Activated naive CD8-positive, alpha-beta T cell treated with anti-CD3 and anti-CD28 coated beads, Interleukin-2, amount 10 ng/mL, durations not matched to agents 7 days and 5 days (primary cell): ENCODE measurements around the gene CLK1. TPM values are rescaled to one million over a fixed set of nuclear protein-coding genes. Genes with fewer than 3 reads are reported as not detected.

Source experiments
- ATAC-seq: fragments of 150-1000 bp; cut with Tn5 transposase; one replicate; pipeline ENCODE4 v1.10.0; 2021; ENCODE audit warnings: low read depth, moderate library complexity
- POLR2A ChIA-PET: fragments of 350-600 bp; sonication (Branson Sonifier 250); formaldehyde crosslinking; loops from one replicate; lab custom pipeline; 2021; ENCODE audit warnings: antibody characterized with exemption; lab: Charles Lee
- DNase-seq: peaks from one replicate; pipeline ENCODE4 v3.0.0; 2021
- H3K27ac Mint-ChIP-seq: one replicate; pipeline ENCODE4 v1.8.0; 2022; ENCODE audit warnings: mild to moderate bottlenecking, mixed read lengths
- H3K27me3 Mint-ChIP-seq: one replicate; pipeline ENCODE4 v1.8.0; 2022; ENCODE audit warnings: mild to moderate bottlenecking, moderate library complexity, mixed read lengths
- H3K36me3 Mint-ChIP-seq: one replicate; pipeline ENCODE4 v1.8.0; 2021; ENCODE audit warnings: mild to moderate bottlenecking, mixed read lengths
- H3K4me1 Mint-ChIP-seq: one replicate; pipeline ENCODE4 v1.8.0; 2021; ENCODE audit warnings: mixed read lengths
- H3K4me3 Mint-ChIP-seq: one replicate; pipeline ENCODE4 v1.8.0; 2022; ENCODE audit warnings: mild to moderate bottlenecking, moderate library complexity, mixed read lengths
- H3K9me3 Mint-ChIP-seq: one replicate; pipeline ENCODE4 v1.8.0; 2021; ENCODE audit warnings: mixed read lengths
- total RNA-seq, 2 experiments: library from RNA; stranded (reverse); gene quantifications; one replicate each; pipeline ENCODE4 v1.2.3, GENCODE V29; 2021

The CLK1 gene
- total RNA-seq, 2 experiments from 2014 or later = 204 to 228 TPM

DNA sequence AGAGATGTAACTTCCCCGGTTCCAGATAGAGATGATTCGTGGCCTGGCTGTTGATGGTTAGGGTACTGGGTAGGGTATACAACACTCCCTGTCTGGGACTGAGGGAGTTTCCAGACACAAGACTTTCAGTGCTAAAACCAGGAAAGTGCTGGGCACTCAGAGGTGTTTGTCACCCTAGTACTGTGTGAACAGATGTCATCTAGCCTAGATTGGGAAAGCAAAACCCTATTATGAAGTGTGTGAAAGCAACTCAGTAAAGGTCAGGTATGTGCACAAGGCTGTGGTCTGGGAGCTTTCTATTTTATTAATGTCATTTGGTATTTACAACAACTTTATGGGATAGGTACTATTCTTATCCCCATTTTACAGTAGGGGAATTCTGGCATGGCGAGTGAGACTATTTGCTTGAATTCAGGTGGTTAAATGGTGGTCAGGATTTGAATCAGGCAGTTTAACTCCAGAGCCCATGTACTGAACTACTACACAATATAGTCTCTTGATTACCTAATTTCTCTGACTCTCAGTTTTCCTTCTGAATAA lies 50.1 kb downstream of the CLK1 start:
- Mint-ChIP-seq H3K27ac (peak overlapping the region; percentile 72), H3K4me3 (peak overlapping the region; percentile 61), H3K27me3 (no peaks in the 10 kb centered on the region), H3K36me3 (peaks cover 33% of the 10 kb centered on the region), H3K4me1 (peaks cover 41% of the 10 kb centered on the region), H3K9me3 (no peaks in the 10 kb centered on the region)
- DNase-seq (no peak), ATAC-seq (no peak)
- POLR2A ChIA-PET = interaction anchor here (1.7 to 3.3 kb wide), 2 partner anchors 50 to 102 kb away, joined by 10 to 24 read pairs; partner anchors contain the start of gene CLK1

DNA sequence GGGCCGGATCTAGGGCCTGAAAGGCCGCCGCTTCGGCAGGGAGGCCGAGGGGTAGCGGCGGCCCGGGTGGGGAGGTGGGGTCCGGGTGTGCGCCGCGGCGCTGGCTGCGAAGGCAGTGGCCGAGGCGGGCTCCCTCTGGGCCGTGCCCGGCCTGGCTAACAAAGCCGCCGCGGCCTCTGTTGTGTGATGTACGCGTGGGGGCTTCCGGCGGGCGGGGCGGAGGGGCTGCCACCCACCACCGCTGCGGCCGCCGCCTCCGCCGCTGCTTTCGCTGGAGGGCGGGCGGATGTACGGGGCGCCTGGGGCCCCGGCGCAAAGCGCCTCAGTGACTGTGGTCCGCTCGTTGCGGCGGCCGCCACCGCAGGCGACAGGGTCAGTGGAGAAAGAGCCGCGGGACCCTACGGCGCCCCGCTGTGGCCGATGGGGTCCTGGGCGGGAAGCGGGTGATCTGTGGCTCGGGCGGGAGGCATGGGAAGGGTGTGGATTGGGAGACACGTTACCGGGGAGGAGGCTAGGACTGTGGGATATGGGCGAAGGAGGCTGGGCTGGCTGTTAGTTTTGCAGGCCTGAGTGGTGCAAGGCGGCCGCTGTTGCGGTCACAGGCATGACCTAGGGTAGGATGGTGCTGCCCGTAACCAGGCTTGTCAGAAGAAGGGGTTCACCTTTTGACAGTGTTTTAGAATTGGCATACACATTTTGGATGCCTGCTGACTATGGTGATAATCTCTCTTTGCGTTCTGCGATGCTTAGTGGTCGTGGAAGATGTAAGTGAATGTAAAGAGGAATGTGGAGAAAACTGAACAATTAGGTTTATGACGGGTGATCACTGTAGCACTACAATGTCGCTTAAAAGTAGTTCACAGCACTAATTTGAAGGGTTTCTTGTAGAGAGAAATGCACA lies 52.1 kb downstream of the CLK1 start:
- POLR2A ChIA-PET = interaction anchor here (0.6 to 3.3 kb wide), 7 partner anchors 9 to 101 kb away, joined by 3 to 24 read pairs (median 12); partner anchors contain the start of genes CLK1, NIF3L1 and PPIL3
- peak overlapping the region; percentile 96 for H3K27ac Mint-ChIP-seq
- DNase-seq = peak; percentile 82
- peaks cover 23% of the 10 kb centered on the region for H3K36me3 Mint-ChIP-seq
- peaks cover 37% of the 10 kb centered on the region for H3K4me1 Mint-ChIP-seq
- H3K27me3 Mint-ChIP-seq = no peaks in the 10 kb centered on the region
- no peaks in the 10 kb centered on the region for H3K9me3 Mint-ChIP-seq
- peak; percentile 51 for ATAC-seq
- peak overlapping the region; percentile 95 for H3K4me3 Mint-ChIP-seq

DNA sequence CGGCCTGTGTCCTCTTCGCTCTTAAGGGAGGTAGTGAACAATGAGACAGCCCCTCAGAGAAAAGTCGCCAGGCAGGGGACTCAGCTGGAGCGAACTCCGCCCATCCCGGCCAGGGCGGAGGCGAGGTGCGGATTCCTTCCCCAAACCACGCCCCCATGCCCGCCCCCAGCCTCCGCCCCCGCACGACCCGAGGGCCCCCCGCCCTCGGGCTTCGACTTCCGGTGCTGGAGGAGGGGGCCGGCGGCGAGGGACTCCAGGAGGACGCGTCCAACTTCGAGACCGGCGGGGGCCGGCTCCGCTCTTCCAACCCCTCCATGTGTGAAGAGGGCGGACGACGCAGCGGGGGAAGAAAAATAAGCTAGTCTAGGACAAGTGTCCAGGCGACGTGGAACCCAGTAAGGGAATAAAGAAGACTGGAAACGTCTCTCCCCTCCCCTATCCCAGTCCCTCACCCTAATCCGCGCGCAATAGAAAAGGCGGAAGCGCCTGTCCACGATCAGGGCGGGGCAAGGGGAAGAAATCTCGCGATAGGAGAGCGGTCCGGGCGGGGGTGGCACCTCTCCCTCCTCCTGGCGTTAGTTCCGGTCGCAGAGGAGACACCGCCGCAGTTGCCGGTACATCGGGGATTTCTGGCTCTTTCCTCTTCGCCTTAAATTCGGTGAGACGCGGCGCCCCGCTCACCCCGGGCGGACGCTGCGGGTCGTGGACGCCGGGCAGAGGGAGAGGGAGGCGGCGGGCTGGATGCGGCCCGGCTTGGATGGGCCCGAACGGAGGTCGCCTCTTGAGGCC lies 52.9 kb downstream of the CLK1 start, which contains the start of gene BZW1:
BZW1 (plus strand) TSS at position 578 of the 789 bp plus-strand sequence. CDS start 1,308 bp downstream, outside the sequence.
- Mint-ChIP-seq H3K9me3 (no peaks in the 10 kb centered on the region), H3K4me3 (peak within 1 kb of the TSS; percentile 95), H3K27ac (peak within 1 kb of the TSS; percentile 96), H3K27me3 (no peaks in the 10 kb centered on the region), H3K36me3 (peaks cover 17% of the 10 kb centered on the region), H3K4me1 (peaks cover 36% of the 10 kb centered on the region)
- peak; percentile 81 for ATAC-seq
- POLR2A ChIA-PET = interaction anchor here (1.0 to 2.0 kb wide), 5 partner anchors 8 to 100 kb away, joined by 3 to 23 read pairs (median 12); partner anchors contain the start of genes CLK1, NIF3L1 and PPIL3
- DNase-seq = peak; percentile 95

DNA sequence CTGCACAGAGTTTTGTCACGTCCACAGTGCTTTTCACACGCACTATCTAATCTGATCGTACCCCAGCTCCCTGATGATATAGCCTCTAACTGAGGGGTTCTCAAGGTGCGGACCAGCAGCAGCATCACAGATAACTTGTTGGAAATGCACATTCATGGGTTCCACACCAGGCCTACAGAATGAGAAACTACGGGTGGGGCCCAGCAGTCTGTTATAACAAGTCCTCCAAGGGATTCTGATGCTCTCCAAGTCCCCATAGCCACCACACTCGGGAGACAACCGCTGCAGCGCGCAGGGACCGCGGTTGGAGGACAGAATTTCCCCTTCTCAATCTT lies 53.5 kb downstream of the CLK1 start:
- peaks cover 15% of the 10 kb centered on the region for H3K36me3 Mint-ChIP-seq

DNA sequence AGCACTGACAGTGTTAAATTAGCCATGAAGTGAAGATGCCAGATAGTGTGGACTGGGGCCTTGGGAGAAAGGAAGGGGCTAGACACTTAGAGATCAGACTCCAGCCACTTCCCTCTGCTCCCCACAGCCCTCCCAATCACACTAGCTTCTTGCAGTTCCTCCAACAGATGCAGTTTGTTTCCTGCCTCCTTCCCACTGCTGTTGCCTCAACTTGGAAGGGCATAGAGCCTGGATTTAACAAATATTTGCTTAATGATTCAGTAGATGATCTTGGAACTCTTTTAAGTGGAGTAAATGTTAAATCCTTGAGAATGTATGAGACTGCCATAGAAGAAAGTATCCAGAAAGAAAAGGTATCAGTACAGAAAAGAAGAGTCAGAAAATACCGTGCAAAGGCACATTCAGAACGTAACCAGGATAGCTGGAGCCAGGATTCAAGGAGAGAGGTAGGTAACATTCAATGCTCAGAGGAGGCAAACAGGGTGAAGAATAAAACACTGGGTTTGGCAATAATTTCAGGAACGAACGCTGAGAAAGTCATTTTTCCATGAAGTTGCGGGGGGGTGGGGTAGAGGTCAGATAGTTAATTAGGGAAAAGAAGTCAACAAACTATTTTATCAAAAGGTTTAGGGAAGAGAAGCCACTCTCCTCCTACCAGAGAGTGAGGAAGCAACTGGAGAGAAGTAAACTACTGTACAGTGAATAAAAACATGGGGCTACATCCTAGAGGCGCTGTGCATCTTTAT lies 54.0 kb downstream of the CLK1 start:
- ATAC-seq (no peak), DNase-seq (no peak)
- peaks cover 10% of the 10 kb centered on the region for H3K36me3 Mint-ChIP-seq
- no peaks in the 10 kb centered on the region for H3K27me3 Mint-ChIP-seq
- H3K27ac Mint-ChIP-seq = peak overlapping the region; percentile 96
- peak overlapping the region; percentile 91 for H3K4me3 Mint-ChIP-seq
- POLR2A ChIA-PET = interaction anchor here (0.5 to 2.0 kb wide), 5 partner anchors 53 to 161 kb away, joined by 3 to 23 read pairs (median 12); partner anchors contain the start of genes CLK1, NIF3L1 and PPIL3
- no peaks in the 10 kb centered on the region for H3K9me3 Mint-ChIP-seq
- peaks cover 30% of the 10 kb centered on the region for H3K4me1 Mint-ChIP-seq

More for the DNA sequence above, 53.5 kb downstream of the CLK1 start:
- H3K4me3 Mint-ChIP-seq = peak overlapping the region; percentile 91
- POLR2A ChIA-PET = interaction anchor here (1.0 to 2.0 kb wide), 5 partner anchors 8 to 99 kb away, joined by 3 to 23 read pairs (median 12); partner anchors contain the start of genes CLK1, NIF3L1 and PPIL3
- H3K27me3 Mint-ChIP-seq = no peaks in the 10 kb centered on the region
- H3K27ac Mint-ChIP-seq = peak overlapping the region; percentile 96
- DNase-seq (no peak), ATAC-seq (no peak)
- no peaks in the 10 kb centered on the region for H3K9me3 Mint-ChIP-seq
- H3K4me1 Mint-ChIP-seq = peaks cover 35% of the 10 kb centered on the region

DNA sequence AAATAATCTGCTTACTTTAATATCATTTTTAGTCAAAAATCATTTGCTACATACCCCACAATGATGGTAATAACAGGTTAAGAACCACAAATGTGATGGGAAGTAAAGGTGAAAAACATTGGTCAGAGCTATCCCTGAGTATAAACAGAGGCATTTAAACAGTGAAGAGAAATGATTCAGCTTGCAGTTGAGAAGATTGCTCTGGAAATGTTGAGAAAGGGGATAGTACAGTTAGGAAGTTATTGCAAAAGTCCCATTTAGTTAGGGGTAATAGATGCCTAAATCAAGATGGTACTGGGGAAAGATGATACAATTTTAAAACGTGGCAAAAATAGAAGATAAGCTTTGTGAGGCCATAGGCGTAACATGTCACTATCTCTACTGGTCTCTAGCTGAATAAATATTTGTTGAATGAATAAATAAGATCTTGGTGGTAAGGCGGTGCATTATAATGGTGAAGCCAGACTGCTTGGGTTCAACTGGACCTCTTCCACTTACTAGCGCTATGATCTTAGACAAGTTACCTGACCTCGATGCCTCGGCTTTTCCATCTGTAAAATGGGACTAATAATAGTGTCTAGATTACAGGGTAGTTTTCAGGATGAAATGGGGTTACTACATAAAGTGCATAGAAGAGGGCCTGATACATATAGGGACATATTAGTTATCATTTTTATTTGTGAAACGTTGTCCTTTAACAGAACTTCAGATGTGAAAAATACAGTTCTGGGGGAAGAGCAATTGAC lies 54.8 kb downstream of the CLK1 start:
- POLR2A ChIA-PET = interaction anchor here (0.5 to 2.0 kb wide), 3 partner anchors 54 to 160 kb away, joined by 3 to 23 read pairs (median 3); partner anchors contain the start of genes CLK1, NIF3L1 and PPIL3
- Mint-ChIP-seq H3K4me1 (peaks cover 24% of the 10 kb centered on the region), H3K36me3 (peaks cover 5% of the 10 kb centered on the region), H3K27ac (no peak overlapping the region), H3K4me3 (peak overlapping the region; percentile 91), H3K9me3 (no peaks in the 10 kb centered on the region), H3K27me3 (no peaks in the 10 kb centered on the region)
- no peak for DNase-seq
- ATAC-seq = no peak

Other genes starting within 250 kb of the CLK1 start
- gene BZW1, start 52.7 kb downstream of the CLK1 start, total RNA-seq = 100 to 1,000 TPM; 197 to 199 TPM
- 10 to 100 TPM; 44.2 to 45.2 TPM for gene PPIL3, start 24.4 kb upstream of the CLK1 start, total RNA-seq
- 10 to 100 TPM; 36.9 to 37.7 TPM for gene NIF3L1, start 24.7 kb upstream of the CLK1 start, total RNA-seq
- 10 to 100 TPM; 52.0 to 55.0 TPM for gene ORC2, start 99.0 kb upstream of the CLK1 start, total RNA-seq
- gene HYCC2, start 207.0 kb upstream of the CLK1 start, total RNA-seq = 10 to 100 TPM; 37.0 to 40.5 TPM
- gene NDUFB3, start 207.3 kb upstream of the CLK1 start, total RNA-seq = 100 to 1,000 TPM; 115 to 116 TPM